ENCODE data around the gene TKTL1. TPM values are rescaled to one million over a fixed set of nuclear protein-coding genes. Genes with fewer than 3 reads are reported as not detected.

TKTL1 gene
- total and polyA plus RNA-seq, 2 donors (not counting 1 experiment from before 2014, with no cell fraction given): not detected

GRCh38 chrX:154355094-154355775 is 59.6 kb downstream of the TKTL1 start:
- H3K79me2 ChIP-seq (ENCODE audit: control insufficient read depth, insufficient read depth, low read length): peaks cover 52% of the 10 kb centered on the region
- H3K9ac ChIP-seq (ENCODE audit: insufficient read depth, low read length): no peak overlapping the region
- no peak for TF ChIP-seq EZH2 (IDR thresholded peaks at IDR 0.05; ENCODE audit: low read length, missing control alignments)
- TF ChIP-seq CTCF (conservative IDR thresholded peaks at IDR 0.05 in 1 of 2, IDR thresholded peaks at IDR 0.05 in 1 of 2; ENCODE audit: low read depth in 1 of 2, low read length in 2 of 2): no peak
- no peak overlapping the region for H3K4me2 ChIP-seq (ENCODE audit: extremely low read depth, insufficient read depth, low read length)
- peaks cover 77% of the 10 kb centered on the region for H3K36me3 ChIP-seq (ENCODE audit: control insufficient read depth, insufficient read depth, low read length)
- H3K27me3 ChIP-seq (ENCODE audit: control insufficient read depth, insufficient read depth, low read length): no peaks in the 10 kb centered on the region
- H3K9me3 ChIP-seq (ENCODE audit: control insufficient read depth, insufficient read depth, low read depth, low read length): no peaks in the 10 kb centered on the region
- no peak overlapping the region for H3K4me3 ChIP-seq (replicated peaks in 1 of 4; ENCODE audit: control extremely low read depth in 1 of 4, insufficient read depth in 1 of 4, low read depth in 3 of 4, low read length in 4 of 4)
- no peak overlapping the region for H2AFZ ChIP-seq (ENCODE audit: low read length)
- no peak for DNase-seq (ENCODE audit: low read depth in 2 of 2)
- H3K4me1 ChIP-seq (ENCODE audit: control insufficient read depth, extremely low read depth, insufficient read depth, low read length): no peaks in the 10 kb centered on the region
- H4K20me1 ChIP-seq (ENCODE audit: control insufficient read depth, extremely low read depth, insufficient read depth, low read length): no peaks in the 10 kb centered on the region
- H3K27ac ChIP-seq (ENCODE audit: insufficient read depth, low read length): no peak overlapping the region

- Histone ChIP-seq H4K20me1 (ENCODE audit: control insufficient read depth, extremely low read depth, insufficient read depth, low read length) (no peaks in the 10 kb centered on the region), H3K4me3 (replicated peaks in 1 of 4; ENCODE audit: control extremely low read depth in 1 of 4, insufficient read depth in 1 of 4, low read depth in 3 of 4, low read length in 4 of 4) (no peak overlapping the region), H3K27ac (ENCODE audit: insufficient read depth, low read length) (no peak overlapping the region), H2AFZ (ENCODE audit: low read length) (no peak overlapping the region), H3K79me2 (ENCODE audit: control insufficient read depth, insufficient read depth, low read length) (peaks cover 57% of the 10 kb centered on the region), H3K4me2 (ENCODE audit: extremely low read depth, insufficient read depth, low read length) (no peak overlapping the region), H3K36me3 (ENCODE audit: control insufficient read depth, insufficient read depth, low read length) (peaks cover 76% of the 10 kb centered on the region), H3K9ac (ENCODE audit: insufficient read depth, low read length) (no peak overlapping the region), H3K4me1 (ENCODE audit: control insufficient read depth, extremely low read depth, insufficient read depth, low read length) (no peaks in the 10 kb centered on the region), H3K9me3 (ENCODE audit: control insufficient read depth, insufficient read depth, low read depth, low read length) (no peaks in the 10 kb centered on the region), H3K27me3 (ENCODE audit: control insufficient read depth, insufficient read depth, low read length) (no peaks in the 10 kb centered on the region)
- no peak for TF ChIP-seq EZH2 (IDR thresholded peaks at IDR 0.05; ENCODE audit: low read length, missing control alignments)
- DNase-seq (ENCODE audit: low read depth in 2 of 2): no peak
These were observed 60.2 kb downstream of the TKTL1 start for GRCh38 chrX:154355776-154356140.

DNA sequence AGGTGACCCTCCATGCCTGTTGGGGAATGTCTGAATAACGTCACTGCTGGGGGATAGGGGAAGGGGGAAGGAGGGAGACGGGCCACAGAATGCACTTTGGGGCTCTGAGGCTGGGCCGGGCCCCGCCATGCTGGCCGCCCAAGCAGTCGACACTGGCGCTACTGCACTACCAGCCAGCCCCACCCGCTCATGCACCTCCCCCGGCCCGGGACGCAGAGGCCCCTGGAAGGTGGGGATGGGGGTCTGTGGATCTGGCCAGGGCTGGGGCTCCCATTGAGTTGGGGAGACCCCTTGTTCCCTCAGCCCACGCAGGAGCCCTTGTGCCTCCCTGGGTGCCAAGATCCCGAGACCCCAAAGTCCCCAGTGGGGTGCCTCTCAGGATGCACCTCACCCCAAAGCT is 61.0 kb downstream of the TKTL1 start:
- Histone ChIP-seq H3K27ac (ENCODE audit: insufficient read depth, low read length) (no peak overlapping the region), H3K36me3 (ENCODE audit: control insufficient read depth, insufficient read depth, low read length) (peaks cover 74% of the 10 kb centered on the region), H3K9ac (ENCODE audit: insufficient read depth, low read length) (no peak overlapping the region), H3K4me3 (replicated peaks in 1 of 4; ENCODE audit: control extremely low read depth in 1 of 4, insufficient read depth in 1 of 4, low read depth in 3 of 4, low read length in 4 of 4) (no peak overlapping the region), H4K20me1 (ENCODE audit: control insufficient read depth, extremely low read depth, insufficient read depth, low read length) (no peaks in the 10 kb centered on the region), H2AFZ (ENCODE audit: low read length) (no peak overlapping the region), H3K4me1 (ENCODE audit: control insufficient read depth, extremely low read depth, insufficient read depth, low read length) (no peaks in the 10 kb centered on the region), H3K27me3 (ENCODE audit: control insufficient read depth, insufficient read depth, low read length) (no peaks in the 10 kb centered on the region), H3K4me2 (ENCODE audit: extremely low read depth, insufficient read depth, low read length) (no peak overlapping the region), H3K9me3 (ENCODE audit: control insufficient read depth, insufficient read depth, low read depth, low read length) (no peaks in the 10 kb centered on the region), H3K79me2 (ENCODE audit: control insufficient read depth, insufficient read depth, low read length) (peaks cover 63% of the 10 kb centered on the region)
- no peak for DNase-seq (ENCODE audit: low read depth in 2 of 2)
- no peak for TF ChIP-seq EZH2 (IDR thresholded peaks at IDR 0.05; ENCODE audit: low read length, missing control alignments)
- no peak for TF ChIP-seq CTCF (conservative IDR thresholded peaks at IDR 0.05 in 1 of 2, IDR thresholded peaks at IDR 0.05 in 1 of 2; ENCODE audit: low read depth in 1 of 2, low read length in 2 of 2)

All from fibroblast of lung (primary cell).